ENCODE measurements around the gene EPHA4.

The EPHA4 gene

DNA sequence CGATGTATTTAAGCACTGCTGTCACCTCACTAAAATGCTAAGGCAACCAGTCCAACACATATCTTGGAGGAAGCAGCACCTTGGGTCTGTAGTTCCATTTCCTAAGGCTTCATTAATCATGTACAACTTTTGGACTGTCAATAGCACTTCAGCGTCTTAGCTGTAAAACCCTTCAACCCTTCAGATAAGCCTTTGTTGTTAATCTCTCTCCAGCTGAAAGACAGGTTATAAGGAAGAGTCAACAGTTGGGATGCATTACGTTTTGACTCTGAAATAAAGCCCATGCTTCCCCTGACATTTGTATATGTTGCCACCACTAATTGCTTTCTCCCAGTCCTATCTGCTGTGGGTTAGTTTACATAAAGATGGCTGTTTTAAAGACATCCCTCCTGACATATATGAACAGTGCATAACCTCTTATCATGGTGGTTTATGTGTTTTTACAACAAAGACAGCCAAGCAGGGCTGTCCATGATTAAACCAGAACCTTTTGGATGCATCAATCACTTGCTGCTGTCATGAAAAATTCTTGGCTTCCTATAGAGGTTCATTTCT, 81.5 kb downstream of the EPHA4 start:
- Mint-ChIP-seq H3K36me3 (no peaks in the 10 kb centered on the region), H3K4me3 (no peak overlapping the region), H3K27ac (no peak overlapping the region), H3K4me1 (ENCODE audit: low read depth) (no peaks in the 10 kb centered on the region), H3K9me3 (ENCODE audit: low read depth) (no peaks in the 10 kb centered on the region), H3K27me3 (no peaks in the 10 kb centered on the region)

DNA sequence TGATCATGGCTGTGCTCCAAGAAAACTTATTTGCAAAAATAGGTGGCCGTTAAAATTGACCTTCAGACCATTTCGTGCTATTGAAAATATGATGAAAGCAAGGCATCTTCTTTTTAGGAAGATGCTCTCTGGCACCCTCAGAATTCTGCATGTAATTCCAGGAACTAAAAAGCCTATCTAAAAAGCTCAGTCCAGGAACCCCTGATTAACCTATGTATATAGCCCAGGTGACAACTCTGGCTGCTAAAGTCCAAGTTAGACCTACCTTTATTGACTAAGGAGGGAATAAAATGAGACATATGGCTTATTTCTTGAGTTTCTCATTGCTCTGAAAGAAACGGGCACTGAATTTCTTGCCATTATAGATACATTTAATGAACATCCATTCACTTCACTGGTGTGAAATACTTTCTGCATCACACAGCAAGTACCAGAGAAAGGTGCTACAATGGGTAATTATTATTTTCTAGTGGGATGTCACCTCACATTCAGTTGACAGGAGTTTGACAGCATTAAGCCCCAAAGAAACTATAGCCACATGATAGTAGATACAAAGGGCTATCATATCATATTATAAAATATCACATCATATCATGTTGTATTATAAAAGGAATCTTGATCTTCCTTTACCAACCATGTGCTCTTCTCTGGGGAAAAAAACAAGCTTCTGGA, 83.8 kb downstream of the EPHA4 start:
- H3K4me3 Mint-ChIP-seq, result no peak overlapping the region
- no peak overlapping the region for H3K27ac Mint-ChIP-seq
- no peaks in the 10 kb centered on the region for H3K27me3 Mint-ChIP-seq

DNA sequence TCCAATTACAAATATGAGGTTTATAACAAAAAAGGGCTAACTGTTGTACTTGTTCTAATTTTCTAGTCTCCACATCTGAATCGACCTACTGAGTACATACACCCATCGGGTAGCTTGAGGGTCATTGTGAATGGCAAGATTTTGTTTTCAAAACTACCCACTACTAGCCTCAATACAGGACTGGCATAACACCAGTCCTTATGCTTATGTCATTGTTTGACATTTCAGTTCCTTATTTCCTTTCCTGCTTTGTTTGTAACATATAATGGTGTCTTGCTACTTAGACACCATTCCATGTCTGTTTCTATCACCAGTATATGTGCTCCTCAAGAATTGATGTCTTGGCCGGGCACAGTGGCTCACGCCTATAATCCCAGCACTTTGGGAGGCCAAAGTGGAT, 86.0 kb downstream of the EPHA4 start:
- no peaks in the 10 kb centered on the region for H3K36me3 Mint-ChIP-seq
- H3K4me1 Mint-ChIP-seq (ENCODE audit: low read depth), result no peaks in the 10 kb centered on the region
- no peak overlapping the region for H3K4me3 Mint-ChIP-seq
- no peak overlapping the region for H3K27ac Mint-ChIP-seq
- H3K9me3 Mint-ChIP-seq (ENCODE audit: low read depth), result no peaks in the 10 kb centered on the region
- no peaks in the 10 kb centered on the region for H3K27me3 Mint-ChIP-seq

More for the DNA sequence above, 83.8 kb downstream of the EPHA4 start:
- H3K36me3 Mint-ChIP-seq, result no peaks in the 10 kb centered on the region
- no peaks in the 10 kb centered on the region for H3K4me1 Mint-ChIP-seq (ENCODE audit: low read depth)
- H3K9me3 Mint-ChIP-seq (ENCODE audit: low read depth), result no peaks in the 10 kb centered on the region

DNA sequence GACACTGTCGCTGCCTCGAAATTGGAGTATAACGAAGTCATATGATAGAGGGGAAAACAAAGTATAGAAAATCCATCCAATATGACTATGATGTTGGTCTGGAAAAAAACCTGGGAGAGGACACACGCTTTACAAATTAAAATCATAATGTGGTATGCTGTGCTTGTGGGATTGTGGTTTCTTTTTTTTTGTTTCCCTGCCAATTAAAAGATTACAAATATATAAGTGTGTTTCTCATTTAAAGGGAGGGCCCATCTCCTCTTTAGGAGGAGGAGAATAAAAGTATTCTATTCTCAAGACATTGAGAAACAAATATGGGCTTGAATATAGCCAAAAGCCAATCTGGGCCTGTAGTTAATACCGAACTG, 86.6 kb downstream of the EPHA4 start:
- Mint-ChIP-seq H3K27me3 (no peaks in the 10 kb centered on the region), H3K4me1 (ENCODE audit: low read depth) (no peaks in the 10 kb centered on the region), H3K4me3 (no peak overlapping the region), H3K9me3 (ENCODE audit: low read depth) (no peaks in the 10 kb centered on the region), H3K36me3 (no peaks in the 10 kb centered on the region), H3K27ac (no peak overlapping the region)

DNA sequence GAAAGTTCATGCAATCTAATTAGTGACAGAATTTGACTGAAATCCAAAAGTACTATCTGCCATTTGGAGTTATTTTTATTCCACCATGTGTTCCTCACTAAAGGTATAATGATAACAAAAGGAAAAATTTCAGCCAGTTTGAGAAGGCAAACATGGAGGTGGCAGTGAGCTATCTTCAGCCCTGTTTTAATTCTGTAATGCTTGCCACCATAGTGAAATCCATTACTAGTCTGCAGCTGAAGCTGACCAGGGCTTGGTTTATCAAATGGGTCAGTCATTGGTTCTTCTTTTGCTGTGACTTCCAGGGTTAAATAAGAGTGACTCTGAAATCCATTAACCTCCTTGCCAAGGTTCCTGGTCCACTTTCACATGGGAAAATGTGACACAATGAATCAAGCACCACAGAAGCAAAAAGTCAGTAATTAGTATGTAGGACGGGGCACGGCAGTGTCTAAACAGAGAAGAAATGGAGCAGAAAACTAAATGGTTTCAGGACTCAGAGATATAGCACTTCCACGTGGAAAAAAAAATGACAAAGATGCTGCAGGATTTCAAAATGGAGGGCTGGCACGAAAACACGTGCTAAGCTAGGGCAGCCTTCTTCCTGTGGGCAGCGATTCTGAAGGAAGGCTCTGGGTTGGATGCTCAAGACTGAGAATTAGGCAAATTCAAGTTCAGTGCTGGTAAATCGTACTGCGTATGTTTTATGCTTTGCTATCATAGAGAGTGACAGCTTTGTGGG, 87.2 kb downstream of the EPHA4 start:
- no peaks in the 10 kb centered on the region for H3K9me3 Mint-ChIP-seq (ENCODE audit: low read depth)
- no peaks in the 10 kb centered on the region for H3K27me3 Mint-ChIP-seq
- H3K27ac Mint-ChIP-seq, result no peak overlapping the region
- no peaks in the 10 kb centered on the region for H3K4me1 Mint-ChIP-seq (ENCODE audit: low read depth)
- no peaks in the 10 kb centered on the region for H3K36me3 Mint-ChIP-seq
- no peak overlapping the region for H3K4me3 Mint-ChIP-seq

DNA sequence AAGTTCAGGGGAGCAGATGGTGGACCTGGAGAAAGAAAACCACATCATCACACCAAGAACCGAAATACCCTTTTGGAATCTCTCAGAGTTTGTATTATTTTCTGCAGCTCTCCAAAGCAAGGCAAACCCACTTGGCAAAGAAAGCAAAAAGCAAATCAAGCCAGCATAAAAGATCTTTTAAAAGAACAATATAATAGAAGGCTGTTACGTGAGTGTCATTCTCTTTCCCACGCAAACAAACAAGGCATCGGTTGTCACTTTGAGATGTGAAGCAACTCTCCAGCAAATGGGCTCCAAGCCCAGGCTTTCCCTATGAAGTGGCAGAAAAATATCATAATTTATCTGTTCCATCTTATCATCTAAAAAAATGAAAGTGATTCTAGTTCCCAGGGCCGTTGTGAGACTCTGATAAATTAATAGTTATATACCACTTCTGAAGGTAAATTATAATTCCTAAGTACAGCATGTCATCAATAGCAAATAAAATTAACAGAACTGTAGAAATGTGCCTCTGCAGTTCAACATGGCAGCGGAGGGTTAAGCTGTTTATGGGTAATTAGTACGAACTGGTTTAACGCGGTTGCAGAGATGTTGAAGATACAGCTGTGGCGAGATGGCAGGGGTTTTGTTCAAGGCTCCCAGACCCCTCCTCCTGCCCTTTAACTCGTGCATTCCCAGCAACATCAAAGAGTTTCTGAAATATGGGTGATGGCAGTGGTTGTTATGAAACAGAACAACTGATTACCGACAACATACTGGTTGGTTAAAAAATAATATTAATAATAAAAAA, 89.2 kb downstream of the EPHA4 start:
- no peak overlapping the region for H3K27ac Mint-ChIP-seq
- H3K4me3 Mint-ChIP-seq, result no peak overlapping the region
- no peaks in the 10 kb centered on the region for H3K4me1 Mint-ChIP-seq (ENCODE audit: low read depth)
- H3K9me3 Mint-ChIP-seq (ENCODE audit: low read depth), result no peaks in the 10 kb centered on the region
- H3K36me3 Mint-ChIP-seq, result no peaks in the 10 kb centered on the region
- H3K27me3 Mint-ChIP-seq, result no peaks in the 10 kb centered on the region

DNA sequence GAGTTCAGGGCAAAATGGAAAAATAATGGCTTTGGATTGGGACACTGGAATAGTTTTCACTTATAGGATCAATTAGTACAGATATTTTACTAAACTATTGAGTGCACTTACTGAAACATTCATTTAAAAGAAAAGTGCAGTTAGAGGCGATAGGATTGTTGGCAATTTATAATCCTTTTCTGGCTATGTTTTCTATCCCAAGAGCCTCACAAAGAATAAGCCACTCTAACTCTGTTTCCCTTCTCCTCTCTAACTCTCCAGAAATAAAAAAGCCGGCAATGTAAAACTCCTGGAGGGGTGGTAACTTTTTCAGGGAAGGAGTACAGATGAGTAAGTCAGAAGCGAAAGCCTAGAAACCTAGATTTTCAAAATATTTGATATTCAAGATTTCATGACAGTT, 91.3 kb downstream of the EPHA4 start:
- no peaks in the 10 kb centered on the region for H3K27me3 Mint-ChIP-seq
- H3K27ac Mint-ChIP-seq, result no peak overlapping the region
- H3K36me3 Mint-ChIP-seq, result no peaks in the 10 kb centered on the region
- no peak overlapping the region for H3K4me3 Mint-ChIP-seq
- H3K9me3 Mint-ChIP-seq (ENCODE audit: low read depth), result no peaks in the 10 kb centered on the region
- no peaks in the 10 kb centered on the region for H3K4me1 Mint-ChIP-seq (ENCODE audit: low read depth)

DNA sequence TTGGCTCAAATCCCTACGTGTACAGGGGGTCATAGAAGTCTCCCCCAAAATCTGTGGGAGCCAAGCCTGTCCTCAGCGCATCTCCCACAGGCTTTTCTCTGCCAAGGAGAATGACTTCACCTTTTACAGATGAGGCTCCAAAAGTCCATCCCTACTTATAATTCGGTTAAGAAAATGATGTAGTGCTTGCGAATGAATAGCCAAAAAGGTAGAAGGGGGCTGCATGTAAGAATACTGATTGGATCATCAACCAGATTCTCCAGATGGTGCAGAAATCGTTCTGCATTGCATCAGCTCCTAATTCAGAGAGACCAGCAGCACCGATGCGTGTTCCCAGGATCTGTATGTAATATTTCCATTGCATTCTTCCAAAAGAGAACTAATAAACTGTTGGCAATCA, 91.9 kb downstream of the EPHA4 start:
- Mint-ChIP-seq H3K4me1 (ENCODE audit: low read depth) (no peaks in the 10 kb centered on the region), H3K9me3 (ENCODE audit: low read depth) (no peaks in the 10 kb centered on the region)

DNA sequence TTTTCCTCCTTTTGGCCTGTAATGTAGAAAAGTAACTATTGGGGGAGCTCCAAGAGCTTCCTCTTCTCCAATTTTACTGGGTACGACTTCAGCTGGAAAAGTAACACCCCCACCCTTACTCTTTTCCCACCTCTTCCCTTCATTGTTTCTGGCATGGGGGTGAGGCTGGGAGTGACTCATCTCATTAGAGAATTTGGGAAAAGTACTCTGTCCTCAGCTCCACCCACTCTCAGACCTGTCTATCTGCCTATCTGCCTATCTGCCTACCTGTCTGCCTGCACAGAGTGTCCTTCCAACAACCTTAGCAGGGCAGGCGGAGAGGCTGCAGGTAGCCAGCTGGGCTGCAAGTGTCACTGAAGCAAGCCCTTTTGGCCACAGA, 93.6 kb downstream of the EPHA4 start:
- Mint-ChIP-seq H3K36me3 (no peaks in the 10 kb centered on the region), H3K27ac (no peak overlapping the region), H3K4me3 (no peak overlapping the region), H3K9me3 (ENCODE audit: low read depth) (no peaks in the 10 kb centered on the region), H3K4me1 (ENCODE audit: low read depth) (no peaks in the 10 kb centered on the region), H3K27me3 (no peaks in the 10 kb centered on the region)

More for the DNA sequence above, 91.9 kb downstream of the EPHA4 start:
- Mint-ChIP-seq H3K27me3 (no peaks in the 10 kb centered on the region), H3K27ac (no peak overlapping the region), H3K4me3 (no peak overlapping the region), H3K36me3 (no peaks in the 10 kb centered on the region)

DNA sequence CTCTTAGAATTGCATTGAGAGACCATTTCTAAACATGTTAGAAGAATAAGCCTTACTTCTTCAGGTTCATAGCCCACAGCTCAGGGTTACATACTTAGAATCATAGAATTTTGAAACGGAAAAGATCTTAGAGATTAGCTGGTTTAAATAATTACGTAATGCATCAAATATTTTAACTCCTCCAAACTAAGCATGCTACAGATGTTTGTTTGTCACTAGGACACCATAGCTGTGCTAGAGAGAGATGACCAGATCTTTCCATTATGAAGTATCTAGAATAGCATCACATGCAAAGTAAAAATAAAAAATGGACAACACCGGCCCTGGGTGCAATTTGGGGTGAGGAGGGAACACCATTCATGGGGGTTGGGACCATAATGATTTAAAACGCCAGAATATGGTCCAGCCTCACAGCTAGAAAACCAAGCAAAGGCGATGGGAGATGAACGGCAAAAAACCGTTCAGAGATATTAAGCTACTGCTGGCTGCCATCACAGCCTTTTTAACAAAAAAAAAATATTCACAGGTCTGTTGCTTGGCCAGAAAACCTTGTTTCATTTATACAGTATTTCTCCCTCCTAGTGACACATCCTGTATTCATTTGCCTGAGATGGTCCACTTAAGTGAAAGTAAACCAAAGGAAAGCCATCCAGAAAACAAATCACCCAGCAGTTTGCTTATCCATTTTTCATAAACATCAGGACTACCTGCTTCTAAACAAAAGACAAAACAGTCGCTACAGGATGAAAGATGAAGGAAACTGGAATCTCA, 94.2 kb downstream of the EPHA4 start:
- H3K9me3 Mint-ChIP-seq (ENCODE audit: low read depth), result no peaks in the 10 kb centered on the region
- no peaks in the 10 kb centered on the region for H3K4me1 Mint-ChIP-seq (ENCODE audit: low read depth)
- no peak overlapping the region for H3K4me3 Mint-ChIP-seq
- H3K27me3 Mint-ChIP-seq, result no peaks in the 10 kb centered on the region
- H3K36me3 Mint-ChIP-seq, result no peaks in the 10 kb centered on the region
- H3K27ac Mint-ChIP-seq, result no peak overlapping the region

DNA sequence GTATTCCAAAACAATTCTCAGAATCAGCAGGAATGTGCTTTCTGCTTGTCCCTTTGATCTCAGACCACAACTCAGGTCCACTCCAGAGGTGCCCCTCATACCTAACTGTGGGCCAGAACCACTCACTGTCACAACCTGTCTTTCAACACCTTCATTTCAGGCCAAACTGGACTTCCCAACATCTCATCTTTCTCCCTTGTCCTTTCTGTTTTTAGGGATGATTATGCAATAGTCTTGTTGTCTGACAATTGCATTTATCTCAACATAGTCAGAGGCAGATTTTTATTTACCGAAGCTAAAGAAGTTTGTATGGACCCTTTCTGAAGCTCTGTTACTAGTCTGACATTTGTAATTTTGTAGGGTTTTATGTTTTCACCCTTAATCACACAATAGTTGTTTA, 95.9 kb downstream of the EPHA4 start:
- H3K4me1 Mint-ChIP-seq (ENCODE audit: low read depth), result no peaks in the 10 kb centered on the region
- no peaks in the 10 kb centered on the region for H3K9me3 Mint-ChIP-seq (ENCODE audit: low read depth)
- no peak overlapping the region for H3K4me3 Mint-ChIP-seq
- H3K36me3 Mint-ChIP-seq, result no peaks in the 10 kb centered on the region
- H3K27me3 Mint-ChIP-seq, result no peaks in the 10 kb centered on the region
- no peak overlapping the region for H3K27ac Mint-ChIP-seq

DNA sequence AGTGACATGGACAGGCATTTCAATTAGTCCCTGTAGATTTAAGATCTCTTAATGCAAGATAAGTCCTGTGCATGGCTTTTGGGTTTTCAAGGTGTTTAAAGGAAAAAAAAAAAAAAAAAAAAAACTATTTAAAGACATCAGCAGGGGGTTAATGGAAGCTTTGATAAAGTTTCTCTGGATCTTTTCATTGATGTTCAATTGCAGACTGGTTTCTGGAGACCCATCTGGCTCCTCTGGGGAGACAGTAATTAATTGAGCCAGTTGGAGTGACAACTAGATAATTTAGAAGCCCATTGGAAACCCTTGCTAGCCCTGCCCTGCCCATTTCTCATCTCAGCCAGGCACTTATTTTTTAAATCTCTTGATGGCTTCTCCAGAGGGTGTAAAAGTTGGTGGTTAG, 98.7 kb downstream of the EPHA4 start:
- H3K36me3 Mint-ChIP-seq, result no peaks in the 10 kb centered on the region
- H3K4me3 Mint-ChIP-seq, result no peak overlapping the region
- H3K9me3 Mint-ChIP-seq (ENCODE audit: low read depth), result no peaks in the 10 kb centered on the region
- no peaks in the 10 kb centered on the region for H3K27me3 Mint-ChIP-seq
- no peak overlapping the region for H3K27ac Mint-ChIP-seq
- no peaks in the 10 kb centered on the region for H3K4me1 Mint-ChIP-seq (ENCODE audit: low read depth)

DNA sequence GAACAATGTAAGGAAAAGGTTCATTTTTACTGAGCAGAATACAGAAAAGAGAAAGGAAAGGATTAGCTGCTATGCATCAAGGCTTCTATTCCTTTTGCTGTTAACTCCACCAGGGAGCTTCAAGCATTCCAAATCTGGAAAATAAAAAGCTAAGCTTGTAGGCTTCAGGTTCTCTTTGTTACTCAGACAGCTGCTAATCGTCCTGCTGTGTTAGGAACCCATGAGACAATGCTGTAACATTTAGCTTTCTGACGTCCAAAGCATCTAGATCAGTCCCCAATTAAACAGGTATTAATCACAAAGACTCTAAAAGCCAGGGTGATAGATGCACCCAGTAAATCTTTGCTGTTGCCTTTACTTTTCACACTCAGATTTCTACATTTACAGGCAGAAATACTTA, 103.8 kb downstream of the EPHA4 start:
- Mint-ChIP-seq H3K4me1 (ENCODE audit: low read depth) (peaks cover 8% of the 10 kb centered on the region), H3K9me3 (ENCODE audit: low read depth) (no peaks in the 10 kb centered on the region), H3K27ac (no peak overlapping the region), H3K27me3 (peaks cover 2% of the 10 kb centered on the region), H3K36me3 (no peaks in the 10 kb centered on the region), H3K4me3 (no peak overlapping the region)

DNA sequence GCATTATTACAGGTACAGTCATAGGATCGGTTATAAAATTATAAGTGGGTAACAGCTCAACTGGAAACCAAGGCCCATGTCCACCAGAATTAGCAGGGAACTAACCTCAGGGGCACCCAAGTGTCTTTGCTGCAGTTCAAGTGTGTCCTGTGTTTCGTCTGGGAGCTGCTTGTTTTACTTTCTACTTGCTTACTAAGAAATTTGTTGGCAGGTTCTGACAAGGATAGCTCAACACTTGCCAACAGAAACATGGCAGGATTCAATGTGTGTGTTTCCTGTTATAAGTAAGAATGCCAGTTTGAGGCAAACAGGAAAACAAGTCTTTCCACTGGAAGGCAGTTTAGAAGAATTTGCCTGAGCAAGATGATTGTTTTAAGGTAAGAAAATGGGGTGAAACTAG, 104.5 kb downstream of the EPHA4 start:
- H3K4me3 Mint-ChIP-seq, result no peak overlapping the region
- peaks cover 2% of the 10 kb centered on the region for H3K27me3 Mint-ChIP-seq
- peaks cover 11% of the 10 kb centered on the region for H3K4me1 Mint-ChIP-seq (ENCODE audit: low read depth)
- no peak overlapping the region for H3K27ac Mint-ChIP-seq
- H3K36me3 Mint-ChIP-seq, result no peaks in the 10 kb centered on the region
- H3K9me3 Mint-ChIP-seq (ENCODE audit: low read depth), result no peaks in the 10 kb centered on the region

DNA sequence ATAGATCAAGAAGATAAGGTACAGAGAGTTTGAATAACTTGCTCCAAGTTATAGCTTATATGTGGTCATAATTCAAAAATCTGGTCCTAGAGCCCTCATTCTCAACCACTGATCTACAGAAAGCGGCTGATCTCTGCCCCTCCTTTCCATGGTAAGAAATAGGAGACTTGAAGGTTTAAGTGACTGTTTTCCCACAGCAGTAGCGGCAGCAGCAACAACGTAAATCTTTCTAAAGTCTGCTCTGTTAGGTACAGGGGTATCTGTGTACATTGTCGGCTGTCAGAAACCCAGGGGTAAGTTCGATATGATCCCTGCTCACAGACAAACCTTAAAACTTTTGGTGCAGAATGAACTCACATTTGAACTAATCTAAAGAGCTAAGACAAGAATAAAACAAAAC, 105.4 kb downstream of the EPHA4 start:
- peaks cover 11% of the 10 kb centered on the region for H3K4me1 Mint-ChIP-seq (ENCODE audit: low read depth)
- H3K36me3 Mint-ChIP-seq, result no peaks in the 10 kb centered on the region
- H3K27ac Mint-ChIP-seq, result no peak overlapping the region
- H3K4me3 Mint-ChIP-seq, result no peak overlapping the region
- H3K9me3 Mint-ChIP-seq (ENCODE audit: low read depth), result no peaks in the 10 kb centered on the region
- peaks cover 3% of the 10 kb centered on the region for H3K27me3 Mint-ChIP-seq

Measured in activated naive CD8-positive, alpha-beta T cell (primary cell).